Stimulated activated CD8-positive, alpha-beta memory T cell treated with anti-CD3 and anti-CD28 coated beads, Interleukin-2, amount 100 ng/mL, for 1 hour (primary cell): ENCODE results near the gene GLCE.
"Not testable (repeated sequence)": the region's sequence is repeated elsewhere in the genome, so short reads cannot be mapped to it uniquely, and the experiment has no call there.

Source experiments
- DNase-seq, 2 donors: peaks; one replicate each; pipeline ENCODE4 v3.0.0-alpha.2; 2020; ENCODE audit warnings: low read depth in 2 of 2

The GLCE gene

DNA sequence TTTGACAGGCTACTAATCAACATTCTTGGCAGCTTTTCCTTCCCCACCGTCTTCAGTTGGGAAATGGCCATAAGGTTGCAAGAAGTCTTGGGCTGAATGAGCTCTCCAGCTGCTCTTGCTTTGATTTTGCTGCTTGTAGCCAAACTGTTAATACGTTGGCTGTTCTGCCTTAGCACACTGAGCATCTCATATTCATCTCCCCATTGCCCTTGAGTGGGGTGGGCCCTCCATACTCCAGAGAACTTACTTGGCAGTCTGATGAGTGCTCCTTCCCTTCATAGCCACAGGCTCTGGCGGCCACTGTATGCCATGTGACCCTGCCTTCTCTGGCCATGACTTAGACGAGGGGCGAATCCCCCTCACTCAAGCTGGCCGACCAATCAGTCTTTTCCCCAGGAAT, 112.5 kb downstream of the GLCE start:
- DNase-seq = no peak

DNA sequence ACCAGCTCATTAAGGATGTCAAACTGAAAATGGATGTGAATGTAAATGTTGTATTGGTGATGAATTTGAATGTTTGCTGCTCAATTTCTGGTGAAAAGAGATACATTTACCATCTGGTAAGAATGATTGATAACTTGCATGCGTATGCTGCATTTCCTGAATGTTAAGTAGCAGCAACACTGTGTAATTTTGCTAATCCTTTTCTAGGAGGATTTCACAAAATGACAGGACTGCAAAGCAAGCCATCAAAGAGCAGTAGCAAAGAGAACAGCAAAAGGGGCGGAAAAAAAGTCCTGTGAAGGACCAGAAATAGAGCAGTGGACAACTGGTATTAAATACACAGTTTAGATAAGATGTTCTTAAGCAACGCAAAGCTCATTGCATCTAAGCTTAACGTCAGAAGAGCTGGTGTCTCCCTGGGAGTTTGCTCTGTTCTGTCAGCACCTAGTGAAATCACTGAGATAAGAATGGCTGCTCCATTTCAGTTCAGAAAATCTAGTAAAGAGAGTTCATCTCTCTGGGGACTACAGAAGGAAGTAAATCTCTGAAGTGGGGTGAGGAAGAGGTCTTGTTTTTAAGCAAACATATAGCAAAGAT, 114.7 kb downstream of the GLCE start:
- DNase-seq = no peak

DNA sequence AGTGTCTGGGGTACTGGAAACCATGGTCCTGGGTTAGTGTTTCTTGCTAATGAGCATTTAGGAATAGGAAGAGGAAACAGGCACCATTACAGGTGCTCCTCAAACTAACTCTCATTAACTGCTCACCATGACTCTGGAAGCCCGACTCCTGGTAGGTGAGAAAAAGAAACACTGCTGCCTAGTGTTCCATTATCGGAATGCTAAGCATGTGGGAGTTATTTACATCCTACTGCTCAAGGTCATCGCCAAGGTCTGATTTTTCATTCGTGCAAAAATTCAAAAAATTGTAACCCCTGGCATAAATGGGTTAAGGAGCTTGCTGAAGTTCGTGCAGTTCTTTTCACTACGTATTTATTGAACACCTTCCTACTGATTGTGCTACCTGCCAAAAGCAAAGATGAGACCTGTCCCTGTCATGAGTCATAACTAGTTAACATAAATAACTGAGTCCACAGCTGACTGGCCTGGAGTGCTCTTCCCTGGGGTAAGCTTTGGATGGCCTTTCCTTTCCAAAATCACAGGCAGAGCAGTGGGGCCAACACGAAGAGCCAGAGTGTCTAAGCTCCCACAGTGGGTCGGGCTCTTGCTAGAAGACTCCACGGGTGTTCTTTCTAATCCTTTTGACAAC, 115.6 kb downstream of the GLCE start:
- DNase-seq = no peak

DNA sequence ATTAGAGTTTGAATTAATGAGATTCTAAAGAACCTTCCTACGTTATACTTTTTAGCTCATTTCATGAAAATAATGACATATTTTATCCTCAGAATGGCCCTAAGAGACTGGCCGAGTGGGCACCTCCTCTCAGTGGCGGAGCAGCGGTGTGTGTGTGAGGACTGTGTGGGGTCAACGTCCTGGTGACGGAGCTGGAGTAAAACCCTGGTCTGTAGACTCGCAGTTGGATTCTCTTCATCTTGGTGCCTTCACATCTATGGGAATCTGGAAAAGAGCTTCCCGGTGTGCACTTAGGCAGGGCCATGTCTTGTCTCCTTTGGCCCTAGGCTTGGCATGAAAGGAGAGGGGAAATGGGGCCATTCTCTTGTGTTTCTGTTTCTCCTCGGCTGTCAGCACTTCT, 116.9 kb downstream of the GLCE start:
- DNase-seq = no peak

DNA sequence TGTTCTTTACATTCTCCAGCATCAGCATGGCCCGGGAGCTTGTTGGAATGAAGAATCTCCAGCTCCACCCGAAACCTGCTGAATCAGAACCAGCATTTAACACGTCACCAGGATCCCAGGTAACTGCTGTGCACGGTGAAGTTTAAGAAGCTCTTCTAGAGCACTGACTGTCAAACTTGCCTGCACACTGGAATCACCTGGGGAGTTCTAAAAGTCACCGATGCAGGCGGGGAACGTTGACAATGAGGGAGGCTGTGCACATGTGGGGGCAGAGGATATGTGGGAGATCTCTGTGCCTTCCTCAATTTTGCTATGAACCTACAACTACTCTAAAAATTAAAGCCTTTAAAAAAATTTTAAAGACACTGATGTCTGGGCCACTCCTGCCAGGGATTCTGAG, 119.2 kb downstream of the GLCE start:
- DNase-seq = no peak

DNA sequence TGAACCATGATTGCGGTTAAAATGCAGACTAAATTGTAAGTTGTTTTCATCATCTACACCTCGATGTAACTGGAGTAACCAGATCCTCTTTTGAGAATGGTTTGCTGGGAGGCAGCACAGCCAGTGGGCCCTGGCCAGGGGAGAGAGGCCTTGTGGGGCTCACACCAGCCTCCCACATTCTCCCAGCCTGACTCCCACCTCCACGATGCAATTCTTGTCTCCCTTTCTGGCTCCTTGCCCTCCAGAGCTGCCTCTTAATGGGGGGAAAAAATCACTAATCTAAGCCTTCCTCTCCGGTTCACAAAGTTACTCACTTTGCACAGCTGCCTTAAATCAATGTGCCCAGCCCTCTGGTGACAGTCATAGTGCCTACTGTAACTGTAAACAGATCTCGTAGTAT, 120.3 kb downstream of the GLCE start:
- no peak for DNase-seq

DNA sequence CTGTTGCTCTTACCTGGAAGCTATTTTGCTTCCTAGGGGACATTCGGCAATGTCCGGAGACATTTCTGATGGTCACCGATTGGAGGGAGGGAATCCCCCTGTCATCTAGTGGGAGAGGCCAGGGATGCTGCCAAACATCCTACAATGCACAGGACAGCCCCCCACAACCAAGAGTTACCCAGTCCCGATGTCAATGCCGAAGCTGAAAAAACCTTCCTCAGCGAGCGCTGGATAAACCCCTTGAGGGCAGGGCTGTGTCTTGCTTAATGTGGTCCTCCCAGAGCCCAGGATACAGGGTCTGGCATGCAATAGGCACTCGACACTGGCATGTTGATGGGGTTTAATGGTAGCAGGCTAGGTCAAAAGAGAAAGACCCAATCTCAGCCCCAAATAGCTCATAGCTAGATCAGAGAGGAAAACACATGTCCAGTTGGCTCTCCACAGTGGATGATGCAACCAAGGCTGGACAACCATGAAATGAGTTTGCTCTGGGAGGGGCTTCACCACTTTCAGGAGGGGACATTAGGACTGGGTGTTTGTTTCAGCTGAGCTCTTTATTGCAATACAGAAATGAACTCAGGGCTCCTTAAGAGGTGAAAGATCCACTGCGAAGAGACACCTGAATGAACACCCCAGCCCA, 121.8 kb downstream of the GLCE start:
- no peak for DNase-seq

DNA sequence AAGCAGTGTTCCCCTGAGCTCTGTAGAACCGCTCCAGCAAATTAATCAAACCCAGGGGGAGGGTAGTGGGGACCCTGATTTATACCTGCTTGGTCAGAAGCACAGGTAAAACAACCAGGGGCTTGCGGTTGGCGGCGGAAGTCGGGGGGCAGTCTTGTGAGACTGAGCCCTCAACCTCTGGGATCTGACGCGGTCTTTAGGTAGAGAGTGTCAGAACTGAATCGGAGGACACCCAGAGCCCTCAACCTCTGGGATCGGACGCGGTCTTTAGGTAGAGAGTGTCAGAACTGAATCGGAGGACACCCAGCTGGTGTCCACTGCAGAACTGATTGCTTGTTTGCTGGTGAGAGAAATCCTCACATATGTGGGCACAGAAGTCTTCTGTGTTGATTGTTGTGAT, 125.4 kb downstream of the GLCE start:
- DNase-seq = no peak

DNA sequence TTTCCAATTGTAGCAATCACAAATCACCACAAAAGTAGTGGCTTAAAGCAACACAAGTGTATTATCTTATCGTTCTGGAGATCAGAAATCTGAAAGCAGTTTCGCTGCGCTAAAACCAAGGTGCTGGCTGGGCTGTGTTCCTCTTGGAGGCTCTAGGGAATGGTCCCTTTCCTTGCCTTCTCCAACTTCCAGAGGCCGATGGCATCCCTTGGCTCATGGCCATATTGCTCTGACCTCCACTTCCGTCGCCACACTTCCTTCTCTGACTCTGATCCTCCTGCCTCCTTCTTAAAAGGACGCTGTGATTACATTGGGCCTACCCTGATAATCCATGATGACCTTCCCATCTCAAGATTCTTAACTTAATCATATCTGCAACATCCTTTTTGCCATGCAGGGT, 127.6 kb downstream of the GLCE start:
- DNase-seq = no peak

DNA sequence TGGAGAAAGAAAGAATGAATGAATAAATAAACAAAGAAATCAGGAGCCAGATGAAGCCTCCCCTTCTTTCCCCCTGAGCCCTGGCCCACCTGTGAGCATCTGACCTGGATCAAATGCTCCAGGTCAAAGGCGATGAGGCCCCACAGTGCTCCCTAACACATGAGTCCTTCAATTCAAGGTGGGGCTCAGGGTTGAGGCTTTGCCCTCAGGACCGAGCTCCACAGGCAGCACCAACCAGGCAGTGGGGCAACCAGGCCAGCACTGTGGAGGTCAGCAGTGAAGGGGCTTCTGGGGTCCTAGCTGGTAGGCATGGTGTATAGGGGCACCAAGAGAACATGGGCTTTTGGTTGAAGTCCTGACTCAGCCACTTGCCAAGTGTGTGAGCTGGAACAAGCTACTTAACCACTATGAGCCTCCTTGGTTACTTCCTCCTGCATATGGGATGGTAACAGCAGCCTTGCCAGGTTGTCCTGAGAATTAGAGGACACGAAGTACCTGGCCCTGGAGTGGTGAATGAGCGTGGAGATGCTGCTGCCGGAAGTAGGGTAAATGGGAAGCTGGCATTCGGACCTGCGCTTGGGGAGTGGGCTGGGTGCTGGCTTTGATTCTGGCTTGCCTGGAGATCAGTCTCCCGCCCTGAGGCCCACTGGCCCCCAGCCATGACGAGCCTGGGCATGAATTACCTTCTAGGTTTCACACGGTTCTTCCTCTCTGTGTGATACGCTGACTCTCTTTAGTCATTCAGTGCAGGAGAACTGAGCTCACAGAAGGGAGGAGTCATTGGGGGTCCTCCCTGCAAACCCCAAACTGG, 128.3 kb downstream of the GLCE start:
- no peak for DNase-seq

DNA sequence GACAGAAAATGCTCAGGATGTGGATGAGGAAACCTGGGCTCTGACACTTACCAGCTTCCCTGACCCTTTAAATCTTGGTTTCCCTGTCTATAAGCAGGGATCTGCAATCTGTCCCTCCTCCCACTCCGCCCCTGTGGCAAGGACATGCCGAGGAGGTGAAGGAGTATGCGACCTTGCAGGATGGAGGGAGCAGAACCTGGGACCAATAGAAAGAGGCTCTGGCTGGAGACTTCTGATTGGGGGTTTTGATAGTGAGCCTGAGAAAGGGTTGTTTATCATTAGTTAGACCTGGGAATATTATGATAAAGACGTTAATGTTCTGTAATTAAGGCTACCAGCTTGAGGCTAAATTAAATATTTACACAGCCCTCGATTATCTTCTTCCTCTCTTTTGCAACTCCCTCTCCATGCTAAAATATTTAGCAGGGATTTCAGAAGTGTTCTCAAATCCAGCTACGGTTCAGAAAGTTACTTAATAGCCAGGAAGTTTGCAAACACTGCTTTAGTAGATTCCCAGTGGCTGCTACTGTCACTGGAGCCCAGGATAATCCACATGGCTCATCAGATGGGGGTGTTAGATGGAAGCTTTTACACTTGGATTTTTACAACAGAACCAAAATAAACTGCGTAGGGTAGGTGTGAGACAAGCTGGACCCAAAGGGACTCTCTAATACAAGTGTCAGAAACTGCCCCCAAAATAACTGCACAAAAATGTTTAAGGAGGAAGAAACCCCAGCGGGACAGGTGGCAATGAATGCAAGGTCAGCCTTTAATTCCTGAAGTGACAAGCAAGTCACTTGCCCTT, 129.1 kb downstream of the GLCE start:
- DNase-seq = no peak

DNA sequence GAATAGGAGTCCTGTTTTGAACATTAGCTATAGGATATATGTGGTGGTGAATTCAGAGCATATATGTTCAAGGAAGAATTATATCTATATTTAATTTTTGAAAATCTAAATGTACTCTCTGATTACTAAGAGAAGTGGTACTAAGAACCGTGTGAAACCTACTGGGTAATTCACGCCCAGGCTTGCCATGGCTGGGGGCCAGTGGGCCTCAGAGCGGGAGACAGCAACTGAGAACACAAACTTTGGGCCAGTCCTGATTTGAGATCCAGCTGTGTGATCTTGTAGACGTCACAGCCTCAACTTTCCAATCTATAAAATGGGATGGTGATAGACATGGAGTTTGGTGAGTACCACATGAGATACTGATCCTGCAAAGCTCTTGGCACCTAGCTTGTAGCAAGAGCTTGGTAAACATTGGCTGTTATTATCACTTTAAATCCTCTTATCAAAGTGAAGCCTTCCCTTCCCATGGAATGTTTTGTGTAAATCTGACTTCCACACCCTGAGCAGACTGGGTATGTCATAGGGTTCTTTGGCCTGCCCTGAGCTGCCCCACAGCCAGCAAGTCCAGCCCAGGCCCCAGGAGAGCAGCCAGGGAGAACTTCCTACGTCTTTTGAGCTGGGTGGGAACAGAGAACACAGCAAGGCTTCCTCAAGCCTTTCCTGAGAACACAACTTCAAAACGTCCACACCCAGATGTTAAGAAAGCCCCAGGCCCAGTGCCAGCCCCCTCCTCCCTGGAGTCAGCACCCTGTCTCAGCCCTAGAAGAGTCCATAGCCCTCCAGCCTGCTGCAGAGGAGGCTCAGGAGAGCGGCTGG, 130.1 kb downstream of the GLCE start:
- DNase-seq = no peak

DNA sequence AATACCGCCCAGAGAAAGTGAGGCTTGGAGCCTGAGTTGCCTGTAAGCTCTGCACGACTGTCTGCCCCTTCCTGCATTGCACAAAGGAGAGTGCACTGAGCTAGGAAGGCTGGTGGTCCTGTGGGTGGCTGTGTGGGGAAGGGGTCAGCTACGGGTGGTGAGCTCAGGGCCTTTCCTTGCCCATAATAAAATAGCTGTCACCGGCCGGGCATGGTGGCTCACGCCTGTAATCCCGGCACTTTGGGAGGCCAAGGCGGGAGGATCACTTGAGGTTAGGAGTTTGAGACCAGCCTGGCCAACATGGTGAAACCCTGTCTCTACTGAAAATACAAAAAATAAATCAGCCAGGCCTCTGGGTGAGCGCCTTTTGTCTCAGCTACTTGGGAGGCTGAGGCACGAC, 131.2 kb downstream of the GLCE start:
- not testable (repeated sequence) for DNase-seq

DNA sequence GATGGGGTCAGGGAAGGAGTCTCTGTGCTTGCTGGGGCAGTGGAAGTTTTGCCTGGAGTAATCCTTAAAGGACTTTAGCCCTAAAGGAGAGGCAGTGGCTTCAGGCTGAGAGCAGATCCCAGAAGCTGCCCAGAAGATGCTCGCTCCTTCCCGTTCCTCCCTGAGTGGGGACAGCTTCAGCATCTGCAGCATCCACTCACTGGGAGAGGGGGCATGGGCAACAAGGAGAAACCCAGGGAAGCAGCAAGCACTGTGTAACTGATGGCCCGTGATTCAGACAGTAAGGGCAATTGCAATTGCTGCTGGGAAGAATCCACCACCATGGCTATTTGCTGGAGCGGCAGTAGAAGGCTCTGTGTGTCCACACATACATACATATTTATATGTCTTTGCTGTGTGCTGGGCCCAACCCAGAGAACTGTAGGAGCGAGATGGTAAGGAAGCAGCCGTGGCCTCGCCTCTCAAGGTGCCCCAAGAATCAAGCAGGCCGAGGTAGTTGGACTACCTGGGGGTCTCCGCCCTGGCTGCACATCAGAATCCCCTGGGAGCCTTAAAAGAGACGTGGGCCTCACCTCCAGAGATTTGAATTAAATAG, 132.5 kb downstream of the GLCE start:
- no peak for DNase-seq

DNA sequence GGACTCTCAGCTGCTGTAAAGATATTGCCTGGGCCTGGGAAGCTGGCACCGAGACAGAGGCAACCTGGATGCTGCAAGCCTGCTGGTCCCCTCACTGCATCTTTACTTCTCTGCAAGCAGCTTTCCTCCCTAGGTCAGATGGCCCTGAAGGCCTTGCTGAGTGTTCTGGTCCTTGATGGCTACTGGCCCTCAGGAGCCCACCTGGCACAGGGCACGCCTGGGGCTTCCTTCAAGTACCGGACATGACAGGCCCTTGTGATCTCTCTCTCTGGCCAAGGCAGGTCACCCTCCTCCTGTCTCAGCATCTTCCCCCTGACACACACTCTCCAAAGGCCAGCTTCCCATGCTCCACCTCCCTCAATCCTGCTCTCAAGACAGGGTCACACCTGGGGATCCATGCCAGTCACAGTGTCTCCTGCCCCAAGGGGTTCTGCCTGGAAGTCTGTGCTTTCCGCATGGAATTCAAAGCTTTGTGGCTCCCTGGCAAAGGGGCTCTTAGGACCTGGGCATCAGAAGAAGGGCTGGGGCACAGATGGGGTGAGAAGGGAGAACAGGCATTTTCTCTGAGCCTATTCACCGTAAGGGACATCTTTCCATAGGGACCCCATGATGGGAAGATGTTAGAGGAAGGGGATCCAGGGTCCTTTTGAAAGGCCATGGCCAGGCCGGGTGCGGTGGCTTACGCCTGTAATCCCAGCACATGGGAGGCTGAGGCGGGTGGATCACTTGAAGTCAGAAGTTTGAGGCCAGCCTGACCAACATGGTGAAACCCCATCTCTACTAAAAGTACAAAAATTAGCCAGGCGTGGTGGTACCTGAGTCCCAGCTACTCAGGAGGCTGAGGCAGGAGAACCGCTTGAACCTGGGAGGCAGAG, 133.5 kb downstream of the GLCE start:
- no peak for DNase-seq

DNA sequence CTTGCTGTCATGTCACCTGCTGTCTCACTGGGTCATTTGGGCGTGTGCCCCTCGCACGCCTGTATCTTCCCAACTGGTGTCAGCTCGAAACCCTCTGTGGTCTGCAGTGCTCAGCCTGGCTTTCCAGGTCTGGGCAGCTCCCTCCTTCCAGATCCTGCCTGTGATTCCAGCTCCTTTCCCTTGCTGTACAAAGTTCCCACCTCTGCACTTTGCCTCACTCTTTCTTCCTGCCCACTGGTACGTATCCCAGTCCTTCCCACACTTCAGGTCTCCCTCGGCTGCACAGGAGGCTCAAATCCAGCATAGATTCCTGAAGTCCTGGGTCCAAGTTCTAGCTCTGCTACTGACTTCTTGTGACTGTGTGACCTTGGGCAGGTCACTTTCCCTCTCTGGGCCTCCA, 136.2 kb downstream of the GLCE start:
- DNase-seq = no peak

DNA sequence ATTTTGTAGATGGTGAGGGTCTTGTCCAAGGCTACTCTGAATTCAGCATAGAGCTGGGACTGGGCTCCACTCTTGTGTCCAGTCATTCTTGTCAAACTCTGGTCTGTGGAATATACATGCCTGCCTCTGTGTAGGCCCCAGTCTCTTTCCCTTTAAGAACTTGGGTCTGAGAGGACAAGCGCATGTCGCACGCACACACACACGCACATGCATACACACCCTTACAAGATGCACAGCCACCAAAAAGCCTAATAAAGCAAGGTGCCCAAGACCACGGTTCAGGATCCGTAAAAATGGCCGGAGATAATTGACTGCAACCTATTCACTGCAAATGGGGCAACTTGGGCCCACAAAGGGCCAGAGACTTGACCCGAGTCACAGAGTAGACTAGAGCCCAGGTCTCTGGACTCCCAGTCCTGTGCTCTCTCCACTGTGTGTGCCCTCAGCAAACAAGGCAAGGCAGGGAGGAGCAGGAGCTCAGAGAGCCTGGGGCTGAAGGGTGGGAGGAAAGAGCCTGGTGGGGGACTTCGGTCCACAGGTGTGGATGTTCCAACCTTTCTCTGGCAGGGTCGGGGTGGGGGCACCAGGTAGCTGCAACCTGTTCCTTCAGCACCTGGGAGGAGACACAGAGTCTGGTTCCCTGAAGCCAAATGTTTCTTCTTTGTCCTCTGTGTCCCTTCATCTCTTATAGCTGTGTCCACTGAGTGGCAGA, 137.4 kb downstream of the GLCE start:
- no peak for DNase-seq

DNA sequence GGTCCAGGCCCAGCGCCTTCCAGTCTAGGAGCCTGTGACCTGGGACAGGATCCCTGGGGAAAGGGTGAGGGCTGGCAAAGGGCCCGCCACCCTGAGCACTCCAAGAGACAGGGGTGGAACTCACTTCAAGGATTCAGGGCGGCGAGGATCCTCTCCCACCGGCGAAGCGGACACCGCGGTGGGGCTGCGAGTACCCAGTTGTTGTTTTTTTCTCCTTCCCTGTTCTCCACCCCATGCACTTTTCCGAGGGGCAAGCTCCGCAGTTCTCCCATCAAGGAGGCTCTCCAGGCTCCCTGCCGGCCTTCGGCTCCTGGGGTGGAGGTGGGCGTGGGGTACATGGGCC, 137.9 kb downstream of the GLCE start:
- DNase-seq = no peak
